HG02981 (cell line): ENCODE results near the gene PTPN1.
"Not testable (repeated sequence)": the region's sequence is repeated elsewhere in the genome, so short reads cannot be mapped to it uniquely, and the experiment has no call there.

ENCODE experiments used
- ATAC-seq: cut with Tn5 transposase; IDR thresholded peaks from one replicate; pipeline ENCODE4 v1.9.1; 2021; ENCODE audit warnings: mild to moderate bottlenecking, moderate library complexity; ENCODE audit not compliant: unreplicated experiment

Gene PTPN1

DNA sequence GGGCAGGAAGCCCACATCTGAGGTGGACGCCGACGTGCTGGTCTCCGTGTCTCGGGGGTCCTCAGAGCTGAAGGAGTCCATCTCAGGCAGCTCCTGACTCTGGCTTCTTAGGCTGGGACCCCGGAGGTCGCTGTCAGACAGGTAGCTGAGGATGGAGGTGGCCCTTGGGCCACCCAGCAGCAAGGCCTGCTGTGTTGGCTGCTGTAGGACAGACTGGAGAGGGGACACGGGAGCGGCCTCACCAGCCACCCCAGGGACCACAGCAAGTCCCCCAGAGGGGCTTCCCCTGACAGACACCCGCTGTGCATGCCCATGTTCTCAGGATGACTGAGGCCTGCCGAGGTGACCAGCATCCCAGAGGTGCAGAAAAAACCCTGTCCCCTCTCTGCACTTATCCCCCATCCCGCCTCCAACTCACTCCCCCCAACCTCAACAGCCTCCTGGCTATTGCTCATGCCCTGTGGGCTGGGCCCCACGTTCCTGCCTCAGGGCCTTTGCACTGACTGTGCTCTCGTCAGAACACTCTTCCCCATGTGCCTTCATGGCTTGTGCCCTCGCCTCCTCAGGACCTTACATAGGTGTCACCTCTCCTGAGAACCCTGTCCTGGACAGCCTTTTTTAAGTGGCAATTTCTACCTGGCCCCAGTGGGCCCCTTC is 92.4 kb downstream of the PTPN1 start:
- ATAC-seq = no peak

DNA sequence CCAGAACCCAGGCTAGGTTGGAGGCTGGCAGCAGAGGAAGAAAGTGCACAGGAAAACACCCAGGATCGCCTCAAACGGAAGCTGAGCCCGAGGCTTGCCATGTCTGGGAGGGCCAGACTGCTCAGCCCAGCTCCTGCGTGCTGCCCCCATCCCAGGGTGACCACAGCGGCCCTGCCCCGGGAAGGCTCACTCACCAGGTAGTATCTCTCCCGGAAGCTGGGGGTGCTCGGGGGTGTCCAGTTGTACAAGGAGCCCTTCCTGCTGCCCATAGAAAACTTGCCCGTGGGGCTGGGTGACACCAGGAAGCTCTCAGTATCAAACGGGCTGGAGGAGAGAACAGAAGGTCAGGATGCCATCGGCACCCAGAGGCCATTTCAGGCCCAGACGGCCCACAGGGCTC is 94.3 kb downstream of the PTPN1 start:
- no peak for ATAC-seq

DNA sequence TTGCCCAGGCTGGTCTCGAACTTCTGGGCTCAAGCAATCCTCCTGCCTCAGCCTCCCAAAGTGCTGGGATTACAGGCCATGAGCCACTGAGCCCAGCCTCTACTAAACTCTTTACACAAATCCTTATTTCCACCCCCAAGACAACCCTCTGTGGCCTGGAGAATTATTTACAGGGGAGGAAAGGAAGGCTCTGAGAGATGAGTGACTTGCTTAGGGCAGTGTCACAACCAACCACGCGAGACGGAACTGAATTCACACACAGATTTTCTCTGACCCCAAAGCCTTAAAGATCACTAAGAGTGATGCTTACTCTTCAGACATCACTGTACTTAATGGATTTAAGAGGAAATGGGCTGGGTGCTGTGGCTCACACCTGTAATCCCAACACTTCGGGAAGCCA is 95.0 kb downstream of the PTPN1 start:
- ATAC-seq = no peak

- ATAC-seq = no peak
These were observed 97.3 kb downstream of the PTPN1 start for GRCh38 chr20:50607436-50607835.

- no peak for ATAC-seq
These were observed 97.9 kb downstream of the PTPN1 start for GRCh38 chr20:50607850-50608749.

DNA sequence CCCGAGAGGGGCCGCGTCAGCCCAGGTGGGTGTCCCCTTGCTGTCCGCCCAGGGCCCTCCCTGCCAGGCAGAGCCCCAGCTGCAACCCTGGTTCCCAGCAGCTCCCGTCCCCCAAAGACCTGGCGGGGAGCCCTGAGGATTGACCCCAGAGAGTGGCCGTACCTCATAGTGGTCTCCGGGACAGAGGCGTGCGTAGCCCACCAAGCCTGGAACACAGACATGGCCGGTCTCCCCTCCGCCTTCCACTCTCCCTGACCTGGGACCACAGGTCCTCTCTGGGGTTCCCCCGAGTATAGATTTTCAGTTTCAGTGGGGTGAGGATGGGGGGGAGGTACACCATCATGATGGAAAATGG is 98.5 kb downstream of the PTPN1 start:
- no peak for ATAC-seq

- ATAC-seq = no peak
These were observed 99.3 kb downstream of the PTPN1 start for GRCh38 chr20:50609438-50609989.

- no peak for ATAC-seq
These were observed 100.1 kb downstream of the PTPN1 start for GRCh38 chr20:50610212-50610718.

DNA sequence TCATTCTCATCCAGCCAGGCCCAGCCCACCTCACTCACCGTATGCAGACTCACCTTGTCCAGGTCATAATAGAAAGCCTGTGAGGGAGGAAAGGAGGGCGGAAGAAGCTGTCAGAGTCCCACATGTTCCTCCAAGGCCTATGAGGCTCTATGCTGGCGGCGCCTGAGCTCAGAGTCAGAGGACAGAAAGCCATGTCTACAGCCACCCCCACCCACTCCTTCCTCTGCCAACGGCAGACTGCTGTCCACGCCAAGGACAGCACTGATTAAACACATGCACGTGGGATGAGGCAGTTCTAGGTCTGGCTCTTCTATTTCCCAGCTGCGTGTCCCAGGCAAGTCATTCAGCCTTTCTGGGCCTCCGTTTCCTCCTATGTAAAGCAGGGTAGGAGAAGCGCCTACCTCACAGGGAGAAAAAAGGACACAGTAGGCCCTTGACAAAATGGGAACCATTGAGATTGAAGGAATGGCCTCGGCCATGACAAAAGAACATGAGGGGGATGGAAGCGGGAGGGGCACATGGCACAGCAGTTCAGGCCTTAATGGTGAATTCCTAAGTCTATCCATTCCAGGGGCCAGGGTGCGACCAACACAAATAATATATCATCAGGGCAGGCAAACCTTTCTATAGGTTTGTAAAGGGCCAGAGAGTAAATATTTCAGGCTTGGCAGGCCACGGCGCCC is 101.1 kb downstream of the PTPN1 start:
- no peak for ATAC-seq

- no peak for ATAC-seq
These were observed 103.4 kb downstream of the PTPN1 start for GRCh38 chr20:50613438-50614169.

- no peak for ATAC-seq
These were observed 105.2 kb downstream of the PTPN1 start for GRCh38 chr20:50615407-50615806.

DNA sequence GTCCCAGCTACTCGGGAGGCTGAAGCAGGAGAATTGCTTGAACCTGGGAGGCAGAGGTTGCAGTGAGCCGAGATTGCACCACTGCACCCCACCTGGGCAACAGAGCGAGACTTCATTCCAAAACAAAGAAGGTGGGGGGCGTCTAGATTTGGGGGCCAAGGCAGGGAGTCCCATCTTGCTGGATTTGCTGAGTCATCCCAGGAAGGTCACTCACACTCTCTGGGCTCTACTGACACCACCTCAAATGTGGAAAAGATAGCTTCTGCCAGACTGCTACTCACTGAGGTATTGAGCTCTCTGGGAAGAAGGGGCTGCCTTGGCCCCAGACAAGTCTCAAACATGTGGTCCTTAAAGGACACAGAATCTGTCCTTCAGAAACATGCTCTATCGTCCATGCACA is 106.8 kb downstream of the PTPN1 start:
- no peak for ATAC-seq

DNA sequence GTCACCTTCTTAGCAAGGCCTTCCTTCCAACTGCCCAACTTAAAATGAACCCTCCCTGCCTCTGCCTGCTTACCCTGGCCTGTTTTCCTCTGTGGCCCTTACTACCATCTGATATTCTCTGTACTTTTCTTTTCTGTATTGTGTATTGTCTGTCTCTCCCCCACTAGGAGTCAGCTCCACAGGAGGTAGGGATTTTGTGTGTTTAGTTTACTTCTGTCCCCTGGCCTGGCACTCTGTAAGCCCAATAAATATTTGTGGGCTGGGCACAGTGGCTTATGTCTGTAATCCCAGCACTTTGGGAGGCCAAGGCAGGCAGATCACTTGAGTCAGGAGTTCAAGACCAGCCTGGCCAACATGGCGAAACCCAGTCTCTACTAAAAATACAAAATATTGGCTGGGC is 108.4 kb downstream of the PTPN1 start:
- ATAC-seq = no peak

DNA sequence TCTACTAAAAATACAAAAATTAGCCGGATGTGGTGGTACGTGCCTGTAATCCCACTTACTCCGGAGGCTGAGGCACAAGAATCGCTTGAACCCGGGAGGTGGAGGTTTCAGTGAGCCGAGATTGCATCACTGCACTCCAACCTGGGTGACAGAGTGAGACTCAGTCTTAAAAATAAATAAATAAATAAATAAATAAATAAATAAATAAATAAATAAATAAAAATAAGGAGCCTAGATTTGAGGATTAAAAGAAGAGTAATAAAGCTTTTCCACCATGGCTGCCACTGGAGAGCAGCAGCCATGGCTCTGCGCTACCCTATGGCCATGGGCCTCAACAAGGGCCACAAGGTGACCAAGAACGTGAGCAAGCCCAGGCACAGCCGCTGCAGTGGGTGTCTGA is 110.3 kb downstream of the PTPN1 start:
- ATAC-seq = not testable (repeated sequence)

GRCh38 chr20:50621068-50621665 is 111.0 kb downstream of the PTPN1 start:
- ATAC-seq = no peak

DNA sequence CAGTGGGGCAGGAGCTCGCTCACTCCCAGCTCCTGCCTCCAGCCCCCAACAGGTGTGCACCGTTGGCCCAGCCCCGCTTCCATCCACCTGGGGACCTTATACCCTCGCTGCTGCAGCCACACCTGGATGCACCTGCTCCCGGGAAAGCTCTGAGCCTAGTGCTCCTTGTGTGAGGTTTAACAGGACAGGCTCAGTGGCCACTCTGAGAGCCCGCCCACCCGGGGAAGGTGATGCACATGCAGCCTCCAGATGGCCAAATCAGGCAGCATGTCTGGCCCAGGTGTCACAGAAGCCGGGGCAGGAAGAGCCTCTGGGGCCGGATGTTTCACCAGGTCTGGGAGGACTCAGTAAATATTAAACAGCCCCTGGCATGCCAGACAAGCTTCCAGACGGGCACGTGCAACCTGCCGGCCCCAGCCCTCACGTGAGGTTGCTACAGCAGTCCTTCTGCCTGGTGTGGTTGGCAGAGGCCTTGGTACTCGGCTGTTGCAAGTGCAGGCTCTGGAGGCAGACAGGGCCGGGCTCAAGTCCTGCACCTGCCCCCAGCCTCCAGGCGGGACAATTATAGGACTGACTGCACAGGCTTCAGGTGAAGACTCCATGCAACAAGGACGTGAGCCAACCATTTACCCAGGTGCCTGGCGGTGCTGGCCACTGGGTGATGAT is 114.3 kb downstream of the PTPN1 start:
- no peak for ATAC-seq

- no peak for ATAC-seq
These were observed 115.9 kb downstream of the PTPN1 start for GRCh38 chr20:50625986-50626677.

GRCh38 chr20:50627747-50628146 is 117.6 kb downstream of the PTPN1 start:
- ATAC-seq = no peak

DNA sequence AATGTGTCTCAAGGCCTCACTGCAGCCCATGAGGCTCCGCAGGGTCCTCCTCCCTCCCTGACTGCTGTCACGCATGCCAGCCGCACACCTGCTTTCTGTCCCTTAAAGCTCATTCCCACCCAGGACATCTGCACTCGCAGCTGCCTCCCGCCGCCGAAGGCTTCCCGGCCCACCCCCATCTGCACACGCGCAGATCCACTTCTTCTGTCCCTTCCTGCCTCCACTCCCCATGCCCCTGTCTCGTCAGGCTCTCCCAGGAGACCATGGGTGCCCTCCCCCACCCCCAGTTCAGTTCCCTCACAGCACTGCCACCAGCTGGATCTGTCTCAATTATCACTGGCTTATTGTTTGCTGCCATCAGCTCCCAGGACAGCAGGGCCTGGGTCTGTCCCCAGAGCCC is 118.1 kb downstream of the PTPN1 start:
- ATAC-seq = no peak
